Testis (tissue), 2 donors: ENCODE data around the gene SCMH1.

Source experiments
- POLR2A ChIP-seq: fragments of 450-650 bp; IDR thresholded peaks from one replicate; pipeline ENCODE4 v1.6.1; 2017; ENCODE audit warnings: antibody characterized with exemption, mild to moderate bottlenecking, moderate library complexity
- TF ChIP-seq, protein P1 (sequence below), 3 experiments: fragments of 450-650 bp in 2 of 3; fragments of 200-600 bp in 1 of 3; sonication (generic) in 1 of 3; IDR thresholded peaks; one replicate each; pipeline ENCODE4 v1.5.1; 2016 to 2019; ENCODE audit warnings: antibody characterized with exemption in 3 of 3, mild to moderate bottlenecking in 2 of 3, moderate library complexity in 1 of 3

DNA sequence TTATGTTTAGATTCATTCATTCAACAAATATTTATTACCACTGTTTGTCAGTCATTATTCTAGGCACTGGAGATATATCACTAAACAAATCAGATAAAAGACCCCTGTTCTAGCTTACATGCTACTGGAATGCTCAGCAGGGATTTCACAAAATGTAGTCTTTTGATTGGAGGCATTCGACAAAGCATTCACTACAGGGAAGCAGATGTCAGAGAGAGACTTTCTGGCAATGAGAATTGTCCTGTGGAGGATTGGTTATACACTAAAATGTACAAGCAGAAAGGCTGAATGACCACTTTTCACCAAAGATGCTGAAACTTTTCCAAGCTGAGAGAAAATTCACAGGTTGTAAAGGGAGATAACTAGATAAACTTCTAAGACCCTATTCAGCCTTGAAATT lies 57.7 kb downstream of the SCMH1 start:
- no peak for TF ChIP-seq POLR2A
- TF ChIP-seq, protein P1, sequence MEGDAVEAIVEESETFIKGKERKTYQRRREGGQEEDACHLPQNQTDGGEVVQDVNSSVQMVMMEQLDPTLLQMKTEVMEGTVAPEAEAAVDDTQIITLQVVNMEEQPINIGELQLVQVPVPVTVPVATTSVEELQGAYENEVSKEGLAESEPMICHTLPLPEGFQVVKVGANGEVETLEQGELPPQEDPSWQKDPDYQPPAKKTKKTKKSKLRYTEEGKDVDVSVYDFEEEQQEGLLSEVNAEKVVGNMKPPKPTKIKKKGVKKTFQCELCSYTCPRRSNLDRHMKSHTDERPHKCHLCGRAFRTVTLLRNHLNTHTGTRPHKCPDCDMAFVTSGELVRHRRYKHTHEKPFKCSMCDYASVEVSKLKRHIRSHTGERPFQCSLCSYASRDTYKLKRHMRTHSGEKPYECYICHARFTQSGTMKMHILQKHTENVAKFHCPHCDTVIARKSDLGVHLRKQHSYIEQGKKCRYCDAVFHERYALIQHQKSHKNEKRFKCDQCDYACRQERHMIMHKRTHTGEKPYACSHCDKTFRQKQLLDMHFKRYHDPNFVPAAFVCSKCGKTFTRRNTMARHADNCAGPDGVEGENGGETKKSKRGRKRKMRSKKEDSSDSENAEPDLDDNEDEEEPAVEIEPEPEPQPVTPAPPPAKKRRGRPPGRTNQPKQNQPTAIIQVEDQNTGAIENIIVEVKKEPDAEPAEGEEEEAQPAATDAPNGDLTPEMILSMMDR (IDR thresholded peaks at IDR 0.05) = no peak
